Right cardiac atrium (tissue), 5 donors: Measurements from ENCODE around the gene RNPC3. TPM values are rescaled to one million over a fixed set of nuclear protein-coding genes. Genes with fewer than 3 reads are reported as not detected.
A peak's percentile ranks its signal among the peaks of the same experiment; 100 is the strongest.

Experiments used
- ATAC-seq, 2 donors: fragments of 200-7000 bp; cut with Tn5 transposase; one replicate each; pipeline versions ENCODE4 v1.8.0 to v1.9.1; 2020; ENCODE audit warnings: moderate library complexity in 2 of 2, mild to moderate bottlenecking in 1 of 2
- DNase-seq, 3 donors: peaks; one replicate each; pipeline ENCODE4 v3.0.0-alpha.2; 2020
- H3K27ac ChIP-seq: one replicate; pipeline ENCODE4 v1.5.1; 2013; ENCODE audit warnings: mild to moderate bottlenecking, low read length, control low read depth, moderate library complexity
- H3K27me3 ChIP-seq: one replicate; pipeline ENCODE4 v1.6.1; 2013; ENCODE audit not compliant: control insufficient read depth, insufficient read depth
- H3K4me1 ChIP-seq: one replicate; pipeline ENCODE4 v1.6.1; 2013; ENCODE audit warnings: low read length; ENCODE audit not compliant: control insufficient read depth, insufficient read depth
- H3K4me3 ChIP-seq: one replicate; pipeline ENCODE4 v1.5.1; 2013; ENCODE audit warnings: low read length, control low read depth
- H3K9me3 ChIP-seq: one replicate; pipeline ENCODE4 v1.6.1; 2013; ENCODE audit warnings: low read length; ENCODE audit not compliant: control insufficient read depth
- WGBS: extraction: QIAGEN DNeasy Blood & Tissue Kit; methylation state at CpG from one replicate; pipeline ENCODE4 v1.1.7; 2013; 5-methylcytosine and 5-hydroxymethylcytosine counted together
- intact Hi-C, 4 donors: fragments of 100-400 bp; cut with DNase I; formaldehyde crosslinking; loops; one replicate each; pipeline versions ENCODE4 v1.11.0 to v1.14.0; 2022 to 2023
- long read RNA-seq, 4 donors: library from polyadenylated mRNA; unstranded; transcript quantifications; one replicate each; pipeline ENCODE4 v2.0.0, GENCODE V29; 2020 to 2021
- polyA plus RNA-seq: library from polyadenylated mRNA; stranded (reverse); fragments of 200-250 nt; gene quantifications from one replicate; pipeline ENCODE4 v1.2.3, GENCODE V29; 2013
- total RNA-seq, 4 donors: library from RNA; stranded (reverse); fragmentation: NEBNext Ultra II Directional; extraction: Animal tissue kit (Norgen Biotek cat#: 25700); gene quantifications; one replicate each; pipeline ENCODE4 v1.2.1, GENCODE V29; 2021
- donor health status: healthy with polysubstance abuse.
- donor health status: DM: no; HTN: yes; CAD: no.
- donor health status: DM: no; HTN: no; CAD: no.
- donor health status: DM: no; HTN: yes; CAD: no; lungs with severe emphysema.
- donor health status: DM: yes; HTN: yes; CAD: no.

Gene RNPC3
- total RNA-seq (10 to 100 TPM; 23.9 to 31.7 (median 27.0) TPM), polyA plus RNA-seq (26.9 TPM)
- long read RNA-seq, donor 1, partial matches to known transcripts: 12 of 28 reads
- long read RNA-seq, donor 1, other reads (novel, unspliced or antisense): 14 of 28 reads
- long read RNA-seq, donor 2, partial matches to known transcripts: 2 of 16 reads
- long read RNA-seq, donor 2, other reads (novel, unspliced or antisense): 11 of 16 reads
- long read RNA-seq, donor 3, partial matches to known transcripts: 16 of 35 reads
- long read RNA-seq, donor 3, other reads (novel, unspliced or antisense): 18 of 35 reads
- long read RNA-seq, donor 4, partial matches to known transcripts: 1 of 11 reads
- long read RNA-seq, donor 4, other reads (novel, unspliced or antisense): 9 of 11 reads

GRCh38 chr1:103525607-103526507 lies at the start of gene RNPC3:
Gene RNPC3 (plus strand): TSS chr1:103525699. CDS start chr1:103526071, 372 bp downstream.
- Histone ChIP-seq H3K27me3 (no peaks in the 10 kb centered on the region), H3K9me3 (no peaks in the 10 kb centered on the region), H3K4me3 (peak within 1 kb of the TSS; percentile 61), H3K4me1 (peaks cover 2% of the 10 kb centered on the region), H3K27ac (peak within 1 kb of the TSS; percentile 68)
- DNase-seq (peak; percentile 87 to 95 (median 94)), ATAC-seq (peak; percentile 92)
- intact Hi-C loops: no loop called here
- under 1% methylated on average over 60 of the region's 62 CpGs for WGBS

DNA sequence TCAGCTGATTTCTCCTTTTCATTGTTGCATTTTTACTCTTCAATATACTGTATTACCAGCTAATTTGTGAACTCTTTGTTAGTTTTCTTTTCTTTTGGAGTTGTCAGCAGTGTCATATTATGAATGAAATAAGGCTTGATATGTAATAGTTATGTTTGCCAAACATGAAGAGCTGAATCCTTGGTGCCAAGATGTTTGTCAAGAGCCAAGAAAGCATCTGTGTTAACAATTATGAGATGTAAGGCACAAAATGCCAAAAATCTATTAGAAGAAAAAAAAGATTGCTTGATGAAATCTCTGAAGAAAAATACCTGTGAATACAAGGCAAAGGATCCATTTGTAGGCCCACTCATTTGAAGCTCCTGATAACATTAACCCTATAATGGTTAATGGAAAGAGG lies 48.4 kb upstream of the RNPC3 start:
- intact Hi-C loops: no loop called here
- H3K4me3 ChIP-seq: no peak overlapping the region
- H3K27me3 ChIP-seq: no peaks in the 10 kb centered on the region
- H3K4me1 ChIP-seq: no peaks in the 10 kb centered on the region
- no peak for ATAC-seq
- no peak overlapping the region for H3K27ac ChIP-seq
- H3K9me3 ChIP-seq: no peaks in the 10 kb centered on the region
- no peak for DNase-seq

GRCh38 chr1:103489935-103490334 lies 35.6 kb upstream of the RNPC3 start:
- intact Hi-C loops: no loop called here
- DNase-seq: no peak
- Histone ChIP-seq H3K9me3 (no peaks in the 10 kb centered on the region), H3K4me3 (no peak overlapping the region), H3K27ac (no peak overlapping the region), H3K4me1 (no peaks in the 10 kb centered on the region), H3K27me3 (no peaks in the 10 kb centered on the region)
- ATAC-seq: no peak

DNA sequence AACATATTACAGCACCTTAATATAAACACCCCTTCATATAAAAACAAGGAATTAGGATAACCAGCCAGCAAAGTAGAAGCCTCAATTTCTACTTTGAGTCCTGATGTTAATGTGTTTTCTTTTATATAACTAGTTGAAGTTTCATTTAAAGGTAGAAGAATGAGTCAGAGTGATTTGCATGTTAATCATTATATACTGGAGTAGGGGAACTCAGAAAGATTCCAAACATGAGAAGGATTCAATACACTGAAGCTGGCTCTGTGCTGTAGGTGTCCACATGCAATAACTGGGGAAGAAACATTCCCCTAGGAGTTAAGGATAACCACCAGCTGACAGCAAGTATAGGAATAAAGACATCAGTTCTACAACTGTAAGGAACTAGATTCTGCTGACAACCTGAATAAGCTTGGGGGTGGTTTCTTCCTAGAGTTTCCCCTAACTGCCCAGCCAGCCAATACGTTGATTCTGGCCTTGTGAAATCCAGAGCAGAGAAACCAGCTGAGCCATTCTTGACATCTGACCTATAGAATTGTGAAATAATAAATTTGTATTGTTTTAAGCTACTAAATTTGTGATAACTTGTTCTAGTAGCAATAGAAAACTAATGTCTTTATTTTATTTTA lies 33.4 kb upstream of the RNPC3 start:
- intact Hi-C loops: no loop called here
- 84% methylated on average over 1 of the region's 1 CpG for WGBS
- ATAC-seq: no peak
- Histone ChIP-seq H3K4me3 (no peak overlapping the region), H3K4me1 (no peaks in the 10 kb centered on the region), H3K9me3 (no peaks in the 10 kb centered on the region), H3K27ac (no peak overlapping the region), H3K27me3 (no peaks in the 10 kb centered on the region)
- no peak for DNase-seq

- DNase-seq: no peak
- Histone ChIP-seq H3K27ac (no peak overlapping the region), H3K27me3 (no peaks in the 10 kb centered on the region), H3K4me3 (no peak overlapping the region), H3K9me3 (no peaks in the 10 kb centered on the region), H3K4me1 (no peaks in the 10 kb centered on the region)
- 92% methylated on average over 2 of the region's 2 CpGs for WGBS
- no peak for ATAC-seq
- intact Hi-C loops: no loop called here
Measured at GRCh38 chr1:103496014-103496635, 29.4 kb upstream of the RNPC3 start.

- ATAC-seq: no peak
Measured at GRCh38 chr1:103497404-103497803, 28.1 kb upstream of the RNPC3 start.

DNA sequence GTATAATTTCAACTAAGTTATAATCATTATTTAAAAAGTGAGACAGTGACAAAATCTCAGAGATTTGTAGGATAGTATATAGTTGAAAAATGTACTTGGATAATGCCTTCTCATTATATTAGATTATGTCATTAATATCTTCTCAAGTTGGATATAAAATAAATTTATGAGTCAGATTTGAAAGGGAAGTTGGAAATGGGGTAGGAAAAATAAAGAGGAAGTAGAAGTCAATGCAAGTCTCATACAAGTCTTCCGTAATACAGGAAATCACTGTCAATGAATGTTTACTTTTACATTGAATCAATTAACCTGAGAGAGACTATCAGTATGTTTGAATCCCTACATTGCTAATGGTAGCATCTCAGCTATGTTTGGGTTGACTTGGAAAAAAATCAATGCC lies 16.2 kb upstream of the RNPC3 start:
- DNase-seq (no peak), ATAC-seq (no peak)
- Histone ChIP-seq H3K27me3 (no peaks in the 10 kb centered on the region), H3K4me3 (no peak overlapping the region), H3K27ac (no peak overlapping the region), H3K9me3 (no peaks in the 10 kb centered on the region), H3K4me1 (no peaks in the 10 kb centered on the region)
- intact Hi-C loops: no loop called here
- WGBS: 67% methylated on average over 1 of the region's 1 CpG

More at GRCh38 chr1:103497404-103497803, 28.1 kb upstream of the RNPC3 start:
- Histone ChIP-seq H3K27ac (no peak overlapping the region), H3K27me3 (no peaks in the 10 kb centered on the region), H3K4me3 (no peak overlapping the region), H3K9me3 (no peaks in the 10 kb centered on the region), H3K4me1 (no peaks in the 10 kb centered on the region)
- no peak for DNase-seq
- intact Hi-C loops: no loop called here

GRCh38 chr1:103513711-103514110 lies 11.8 kb upstream of the RNPC3 start:
- Histone ChIP-seq H3K27me3 (no peaks in the 10 kb centered on the region), H3K4me1 (no peaks in the 10 kb centered on the region), H3K9me3 (no peaks in the 10 kb centered on the region), H3K4me3 (no peak overlapping the region), H3K27ac (no peak overlapping the region)
- intact Hi-C loops: loop anchor here in 1 of 4 donors (10.0 kb wide), 1 partner anchor 409 kb away; the partner anchor contains the start of gene COL11A1
- 93% methylated on average over 1 of the region's 1 CpG for WGBS
- ATAC-seq (no peak), DNase-seq (no peak)

GRCh38 chr1:103514920-103515503 lies 10.5 kb upstream of the RNPC3 start:
- Histone ChIP-seq H3K27me3 (no peaks in the 10 kb centered on the region), H3K27ac (no peak overlapping the region), H3K4me1 (no peaks in the 10 kb centered on the region), H3K4me3 (no peak overlapping the region), H3K9me3 (no peaks in the 10 kb centered on the region)
- 47% methylated on average over 1 of the region's 1 CpG for WGBS
- no peak for DNase-seq
- no peak for ATAC-seq
- intact Hi-C loops: loop anchor here in 1 of 4 donors (10.0 kb wide), 1 partner anchor 410 kb away; the partner anchor contains the start of gene COL11A1

- Histone ChIP-seq H3K9me3 (no peaks in the 10 kb centered on the region), H3K4me1 (no peaks in the 10 kb centered on the region), H3K27ac (no peak overlapping the region), H3K4me3 (no peak overlapping the region), H3K27me3 (no peaks in the 10 kb centered on the region)
- 89% methylated on average over 2 of the region's 2 CpGs for WGBS
- DNase-seq (no peak), ATAC-seq (no peak)
- intact Hi-C loops: loop anchor here in 1 of 4 donors (10.0 kb wide), 1 partner anchor 411 kb away; the partner anchor contains the start of gene COL11A1
Measured at GRCh38 chr1:103516283-103516682, 9.2 kb upstream of the RNPC3 start.
